Activated CD8-positive, alpha-beta memory T cell treated with anti-CD3 and anti-CD28 coated beads, Interleukin-2, amount 50 U/mL, for 1 hour (primary cell): ENCODE measurements around the gene DGKB.

ENCODE experiments used
- DNase-seq: peaks from one replicate; pipeline ENCODE4 v3.0.0-alpha.2; 2020; ENCODE audit errors: extremely low read depth

The DGKB gene

GRCh38 chr7:14209896-14210484 is 692.6 kb downstream of the DGKB start:
- no peak for DNase-seq

- no peak for DNase-seq
Measured at GRCh38 chr7:14207711-14208110, 694.8 kb downstream of the DGKB start.

GRCh38 chr7:14207138-14207537 is 695.4 kb downstream of the DGKB start:
- no peak for DNase-seq

GRCh38 chr7:14206121-14206520 is 696.4 kb downstream of the DGKB start:
- no peak for DNase-seq

GRCh38 chr7:14201353-14201752 is 701.2 kb downstream of the DGKB start:
- DNase-seq = no peak

GRCh38 chr7:14199336-14199735 is 703.2 kb downstream of the DGKB start:
- DNase-seq = no peak

GRCh38 chr7:14197280-14197679 is 705.3 kb downstream of the DGKB start:
- no peak for DNase-seq

GRCh38 chr7:14196555-14196954 is 706.0 kb downstream of the DGKB start:
- DNase-seq = no peak

- DNase-seq = no peak
Measured at GRCh38 chr7:14195871-14196270, 706.7 kb downstream of the DGKB start.

- DNase-seq = no peak
Measured at GRCh38 chr7:14195079-14195478, 707.5 kb downstream of the DGKB start.

GRCh38 chr7:14191686-14192098 is 710.9 kb downstream of the DGKB start:
- DNase-seq = no peak

- no peak for DNase-seq
Measured at GRCh38 chr7:14184292-14184864, 718.2 kb downstream of the DGKB start.

- DNase-seq = no peak
Measured at GRCh38 chr7:14179781-14180180, 722.8 kb downstream of the DGKB start.

- DNase-seq = no peak
Measured at GRCh38 chr7:14177876-14178275, 724.7 kb downstream of the DGKB start.

- DNase-seq = no peak
Measured at GRCh38 chr7:14170872-14171271, 731.7 kb downstream of the DGKB start.

GRCh38 chr7:14158111-14158510 is 744.4 kb downstream of the DGKB start:
- DNase-seq = no peak

- no peak for DNase-seq
Measured at GRCh38 chr7:14156436-14156835, 746.1 kb downstream of the DGKB start.

- no peak for DNase-seq
Measured at GRCh38 chr7:14148974-14149373, 753.6 kb downstream of the DGKB start.

GRCh38 chr7:14147532-14147931 is 755.0 kb downstream of the DGKB start:
- no peak for DNase-seq

GRCh38 chr7:14144538-14144937 is 758.0 kb downstream of the DGKB start:
- DNase-seq = no peak

GRCh38 chr7:14144109-14144508 is 758.4 kb downstream of the DGKB start:
- DNase-seq = no peak

- DNase-seq = no peak
Measured at GRCh38 chr7:14137676-14138075, 764.9 kb downstream of the DGKB start.

GRCh38 chr7:14133752-14134151 is 768.8 kb downstream of the DGKB start:
- no peak for DNase-seq

- DNase-seq = no peak
Measured at GRCh38 chr7:14125998-14126397, 776.6 kb downstream of the DGKB start.
